ENCODE results near the gene ERAP2. TPM values are rescaled to one million over a fixed set of nuclear protein-coding genes. Genes with fewer than 3 reads are reported as not detected.

ERAP2 gene
- polyA plus RNA-seq, 1 experiment = 9.2 TPM

DNA sequence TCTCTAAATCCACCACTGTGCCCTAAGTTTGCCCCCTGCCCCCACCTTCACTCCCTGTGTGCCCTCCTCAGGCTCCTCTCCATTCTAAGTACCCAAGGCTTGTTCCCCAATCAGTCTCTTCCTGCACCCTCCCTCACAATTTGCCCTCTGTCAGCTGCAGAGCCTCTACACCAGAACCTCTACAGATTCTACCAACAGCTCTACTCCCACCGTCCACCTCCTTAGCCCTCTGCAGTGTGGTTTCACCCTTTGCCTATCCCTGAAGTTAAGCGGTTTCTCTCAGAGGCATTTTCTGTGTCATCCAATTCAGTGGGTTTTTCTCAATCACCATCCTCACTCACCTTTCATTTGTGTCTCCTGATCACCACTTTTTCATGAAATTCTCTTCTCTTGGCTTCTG lies 13.2 kb upstream of the ERAP2 start:
- CTCF ChIA-PET = interaction anchor here (0.6 to 8.7 kb wide), 4 partner anchors 11 to 300 kb away, joined by 3 to 83 read pairs (median 4); no protein-coding TSS in a partner anchor
- Histone ChIP-seq H3K4me3 (ENCODE audit: low read depth, low read length) (no peak overlapping the region), H3K36me3 (ENCODE audit: control insufficient read depth, insufficient read depth, low read length) (no peaks in the 10 kb centered on the region), H3K27me3 (ENCODE audit: control insufficient read depth, insufficient read depth, low read length) (peaks cover 2% of the 10 kb centered on the region; the same call in 1 of the 2 replicates)
- TF ChIP-seq, protein P1, sequence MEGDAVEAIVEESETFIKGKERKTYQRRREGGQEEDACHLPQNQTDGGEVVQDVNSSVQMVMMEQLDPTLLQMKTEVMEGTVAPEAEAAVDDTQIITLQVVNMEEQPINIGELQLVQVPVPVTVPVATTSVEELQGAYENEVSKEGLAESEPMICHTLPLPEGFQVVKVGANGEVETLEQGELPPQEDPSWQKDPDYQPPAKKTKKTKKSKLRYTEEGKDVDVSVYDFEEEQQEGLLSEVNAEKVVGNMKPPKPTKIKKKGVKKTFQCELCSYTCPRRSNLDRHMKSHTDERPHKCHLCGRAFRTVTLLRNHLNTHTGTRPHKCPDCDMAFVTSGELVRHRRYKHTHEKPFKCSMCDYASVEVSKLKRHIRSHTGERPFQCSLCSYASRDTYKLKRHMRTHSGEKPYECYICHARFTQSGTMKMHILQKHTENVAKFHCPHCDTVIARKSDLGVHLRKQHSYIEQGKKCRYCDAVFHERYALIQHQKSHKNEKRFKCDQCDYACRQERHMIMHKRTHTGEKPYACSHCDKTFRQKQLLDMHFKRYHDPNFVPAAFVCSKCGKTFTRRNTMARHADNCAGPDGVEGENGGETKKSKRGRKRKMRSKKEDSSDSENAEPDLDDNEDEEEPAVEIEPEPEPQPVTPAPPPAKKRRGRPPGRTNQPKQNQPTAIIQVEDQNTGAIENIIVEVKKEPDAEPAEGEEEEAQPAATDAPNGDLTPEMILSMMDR (IDR thresholded peaks at IDR 0.05; ENCODE audit: insufficient read depth, low read depth, low read length) = no peak
- POLR2A ChIA-PET = no interaction called here
- DNase-seq (ENCODE audit: low read depth) = no peak

DNA sequence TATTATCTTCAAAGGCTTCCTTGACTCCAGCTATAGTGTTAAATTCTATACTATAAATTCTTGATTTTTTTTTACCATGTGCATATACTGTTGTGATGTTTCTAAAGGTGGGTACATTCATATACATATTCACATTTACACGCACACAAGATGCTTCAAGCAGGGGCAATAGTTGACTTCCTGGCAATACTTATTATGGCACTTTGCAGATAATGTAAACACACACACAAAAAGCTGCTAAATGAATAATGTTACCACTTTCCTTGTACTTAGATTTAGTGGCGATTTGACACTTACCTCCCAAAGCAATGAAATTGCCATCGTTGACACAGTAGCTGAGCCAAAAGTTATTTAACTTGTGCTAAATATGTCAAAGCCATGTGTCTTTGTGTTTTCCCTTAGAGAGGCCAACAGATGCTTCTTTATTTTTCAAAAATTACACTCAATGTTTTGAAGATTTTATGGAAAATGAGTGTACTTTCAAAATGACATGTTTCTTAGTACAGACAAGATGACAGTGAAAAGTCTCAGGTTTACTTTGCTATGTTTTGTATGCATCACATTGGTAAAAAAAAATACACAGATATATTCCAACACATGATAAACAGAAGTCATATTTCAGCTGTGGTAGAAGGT lies 12.2 kb upstream of the ERAP2 start:
- CTCF ChIA-PET = interaction anchor here (1.0 to 8.7 kb wide), 3 partner anchors 10 to 299 kb away, joined by 4 to 83 read pairs (median 4); no protein-coding TSS in a partner anchor
- no peaks in the 10 kb centered on the region for H3K36me3 ChIP-seq (ENCODE audit: control insufficient read depth, insufficient read depth, low read length)
- POLR2A ChIA-PET = no interaction called here

DNA sequence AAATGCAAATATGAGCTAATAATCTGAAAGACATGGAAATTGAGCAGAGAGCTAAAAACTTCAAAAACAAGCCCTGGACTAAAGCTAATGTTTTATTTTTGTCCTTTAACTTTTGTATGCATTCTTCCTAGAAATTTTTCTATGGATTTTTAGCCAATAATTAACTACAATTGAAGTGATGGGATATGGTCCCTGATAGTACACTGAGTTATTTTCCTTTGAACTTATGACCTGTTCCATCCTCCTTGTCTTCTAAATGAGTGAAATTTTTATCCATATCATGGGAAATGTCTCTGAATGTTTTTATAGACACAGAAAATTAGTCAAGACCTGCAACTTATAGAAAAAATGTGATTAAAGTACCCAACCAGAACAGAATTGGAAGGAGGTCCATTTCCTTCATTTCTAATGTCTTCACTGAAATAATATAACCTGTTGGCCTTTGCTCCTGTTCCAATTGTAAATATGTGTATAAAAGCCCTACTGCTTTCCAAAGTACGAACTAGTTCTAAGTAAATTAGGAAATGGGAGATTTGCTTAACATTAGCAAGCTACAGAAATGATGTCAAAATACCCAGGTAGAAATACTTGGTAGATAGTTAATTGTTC lies 11.3 kb upstream of the ERAP2 start:
- ChIA-PET POLR2A (no interaction called here), CTCF (interaction anchor here (1.4 to 8.7 kb wide), 2 partner anchors 38 to 298 kb away, joined by 4 to 83 read pairs; no protein-coding TSS in a partner anchor)
- no peaks in the 10 kb centered on the region for H3K36me3 ChIP-seq (ENCODE audit: control insufficient read depth, insufficient read depth, low read length)

More for the DNA sequence above, 12.2 kb upstream of the ERAP2 start:
- TF ChIP-seq, protein P1 (IDR thresholded peaks at IDR 0.05; ENCODE audit: insufficient read depth, low read depth, low read length) = no peak
- Histone ChIP-seq H3K27me3 (ENCODE audit: control insufficient read depth, insufficient read depth, low read length) (peaks cover 2% of the 10 kb centered on the region; the same call in 1 of the 2 replicates), H3K4me3 (ENCODE audit: low read depth, low read length) (no peak overlapping the region)
- DNase-seq (ENCODE audit: low read depth) = no peak

DNA sequence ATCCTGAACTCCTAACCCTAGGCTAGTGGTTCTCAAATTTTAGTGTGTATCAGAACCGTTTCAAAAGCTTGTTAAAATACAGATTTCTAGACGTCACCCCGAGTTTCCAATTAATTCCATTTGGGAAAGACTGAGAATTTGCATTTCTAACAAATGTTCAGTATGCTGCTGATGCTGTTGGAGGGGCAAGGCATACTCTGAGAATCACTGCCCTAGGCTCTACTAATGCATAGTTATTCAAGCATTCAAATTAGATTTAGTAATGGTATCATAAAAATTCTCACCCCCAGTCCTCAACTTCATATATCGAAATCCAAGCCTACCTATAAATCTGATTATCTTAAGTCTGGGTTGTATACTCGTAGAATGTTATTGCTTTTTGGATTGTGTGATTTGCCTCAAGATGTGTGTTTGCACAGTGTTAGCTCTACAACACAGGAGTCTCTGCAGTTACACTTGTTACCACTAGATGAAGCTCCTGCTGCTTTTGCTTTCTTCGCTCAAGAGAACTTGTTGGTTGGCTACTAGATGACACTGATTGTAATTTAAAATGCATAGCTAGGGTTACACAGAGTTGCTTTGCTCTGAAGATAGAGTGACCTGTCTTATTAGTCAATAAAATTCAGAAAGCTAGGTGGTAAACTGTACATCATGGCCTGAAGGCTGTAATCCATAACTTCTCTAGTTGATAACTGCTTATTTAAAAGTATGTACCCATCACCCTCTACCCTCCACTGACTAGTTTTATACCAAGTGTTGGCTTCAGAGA lies 7.5 kb upstream of the ERAP2 start:
- TF ChIP-seq, protein P1 (IDR thresholded peaks at IDR 0.05; ENCODE audit: insufficient read depth, low read depth, low read length) = peak; percentile 98
- no peak for DNase-seq (ENCODE audit: low read depth)
- Histone ChIP-seq H3K27me3 (ENCODE audit: control insufficient read depth, insufficient read depth, low read length) (peaks cover 2% of the 10 kb centered on the region; the same call in 1 of the 2 replicates), H3K4me3 (ENCODE audit: low read depth, low read length) (no peak overlapping the region), H3K36me3 (ENCODE audit: control insufficient read depth, insufficient read depth, low read length) (no peaks in the 10 kb centered on the region)
- CTCF ChIA-PET = interaction anchor here (0.7 to 8.7 kb wide), 24 partner anchors 8 to 294 kb away, joined by 3 to 83 read pairs (median 4); partner anchors contain the start of genes ERAP1 and LIX1
- POLR2A ChIA-PET = interaction anchor here (0.7 kb wide), 1 partner anchor 242 kb away, joined by 3 read pairs; no protein-coding TSS in a partner anchor

More for the DNA sequence above, 11.3 kb upstream of the ERAP2 start:
- TF ChIP-seq, protein P1 (IDR thresholded peaks at IDR 0.05; ENCODE audit: insufficient read depth, low read depth, low read length) = no peak
- no peak overlapping the region for H3K4me3 ChIP-seq (ENCODE audit: low read depth, low read length)
- peaks cover 2% of the 10 kb centered on the region; the same call in 1 of the 2 replicates for H3K27me3 ChIP-seq (ENCODE audit: control insufficient read depth, insufficient read depth, low read length)
- no peak for DNase-seq (ENCODE audit: low read depth)

DNA sequence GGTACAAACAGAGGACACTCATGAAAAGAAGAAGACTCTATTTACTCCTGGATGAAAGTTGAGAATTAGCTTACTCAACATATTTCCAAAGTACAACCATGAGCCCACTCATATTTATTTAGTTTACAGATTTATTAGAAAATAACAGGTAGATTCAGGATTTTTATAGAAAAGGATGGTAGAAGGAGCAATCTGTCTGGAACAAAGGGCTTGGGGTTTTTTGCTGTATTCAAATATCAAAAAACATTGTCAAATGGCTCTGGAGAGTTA lies 7.0 kb upstream of the ERAP2 start:
- POLR2A ChIA-PET = no interaction called here
- no peak for DNase-seq (ENCODE audit: low read depth)
- H3K27me3 ChIP-seq (ENCODE audit: control insufficient read depth, insufficient read depth, low read length) = peaks cover 2% of the 10 kb centered on the region; the same call in 1 of the 2 replicates
- no peaks in the 10 kb centered on the region for H3K36me3 ChIP-seq (ENCODE audit: control insufficient read depth, insufficient read depth, low read length)
- no peak overlapping the region for H3K4me3 ChIP-seq (ENCODE audit: low read depth, low read length)
- TF ChIP-seq, protein P1 (IDR thresholded peaks at IDR 0.05; ENCODE audit: insufficient read depth, low read depth, low read length) = no peak
- CTCF ChIA-PET = interaction anchor here (0.8 to 8.7 kb wide), 23 partner anchors 8 to 293 kb away, joined by 3 to 83 read pairs (median 5); partner anchors contain the start of genes ERAP1 and LIX1
